Chondrocyte (in vitro differentiated cells): ENCODE results near the gene PAPOLB. TPM values are rescaled to one million over a fixed set of nuclear protein-coding genes. Genes with fewer than 3 reads are reported as not detected.

Experiments
- DNase-seq: peaks from one replicate; pipeline ENCODE4 v3.0.0; 2021; ENCODE audit warnings: mixed read lengths, low spot score
- H3K27ac Mint-ChIP-seq: one replicate; pipeline ENCODE4 v1.8.0; 2021; ENCODE audit warnings: mild to moderate bottlenecking, moderate library complexity, mixed read lengths; ENCODE audit not compliant: unreplicated experiment
- H3K27me3 Mint-ChIP-seq: 2 replicates; pipeline ENCODE4 v1.8.0; 2021; ENCODE audit warnings: low read depth, mixed read lengths
- H3K36me3 Mint-ChIP-seq: 2 replicates; pipeline ENCODE4 v1.8.0; 2021; ENCODE audit warnings: low read depth, mixed read lengths
- H3K4me1 Mint-ChIP-seq: 2 replicates; pipeline ENCODE4 v1.8.0; 2021; ENCODE audit warnings: low read depth, mild to moderate bottlenecking, mixed read lengths
- H3K4me3 Mint-ChIP-seq: one replicate; pipeline ENCODE4 v1.8.0; 2021; ENCODE audit warnings: mild to moderate bottlenecking, moderate library complexity, mixed read lengths; ENCODE audit not compliant: unreplicated experiment
- H3K9me3 Mint-ChIP-seq: 2 replicates; pipeline ENCODE4 v1.8.0; 2021; ENCODE audit warnings: low read depth, mixed read lengths
- total RNA-seq: library from RNA; stranded (reverse); gene quantifications from 3 replicates; pipeline ENCODE4 v1.2.1, GENCODE V29; 2021
- TF ChIP-seq, protein P1 (sequence below): fragments of 200-600 bp; sonication (generic); IDR thresholded peaks from 2 replicates; pipeline ENCODE4 v1.5.0; 2021; ENCODE audit warnings: antibody characterized with exemption, mild to moderate bottlenecking, moderate library complexity

The PAPOLB gene
- total RNA-seq, 1 donor from 2014 or later = 0.05 TPM

DNA sequence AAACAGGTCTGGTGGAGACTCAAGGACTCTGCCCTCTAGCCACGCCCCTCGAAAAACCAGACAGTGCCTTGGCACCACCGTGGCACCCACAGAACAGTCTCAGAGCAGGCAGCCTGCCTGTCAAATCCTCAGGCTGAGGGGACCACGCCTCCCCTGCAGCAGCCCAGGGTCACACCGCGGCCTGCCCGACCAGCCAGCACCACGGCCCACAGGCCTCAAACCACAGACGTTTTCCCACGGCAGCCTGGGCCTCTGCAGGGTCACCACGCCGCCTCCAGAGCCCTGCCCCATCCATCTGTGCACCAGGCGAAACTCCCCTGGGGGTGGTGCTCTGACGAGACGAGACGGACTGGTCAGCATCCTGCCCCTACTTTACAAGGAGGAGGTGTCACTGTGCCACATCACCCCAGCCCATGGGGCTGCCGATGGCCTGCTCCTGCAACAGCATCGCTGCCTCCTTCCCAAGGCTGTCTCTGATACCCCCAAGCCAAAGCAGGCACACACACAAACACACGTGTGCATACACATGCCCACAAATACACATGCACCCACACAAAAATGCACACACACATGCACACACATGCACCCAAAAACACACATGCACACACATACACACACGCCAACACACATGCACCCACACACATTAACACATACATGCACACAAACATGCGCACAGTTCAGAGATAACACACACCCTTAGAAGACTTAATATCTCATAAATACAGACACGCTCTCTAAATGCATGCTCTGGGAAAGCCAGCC is 24.6 kb downstream of the PAPOLB start:
- TF ChIP-seq, protein P1, sequence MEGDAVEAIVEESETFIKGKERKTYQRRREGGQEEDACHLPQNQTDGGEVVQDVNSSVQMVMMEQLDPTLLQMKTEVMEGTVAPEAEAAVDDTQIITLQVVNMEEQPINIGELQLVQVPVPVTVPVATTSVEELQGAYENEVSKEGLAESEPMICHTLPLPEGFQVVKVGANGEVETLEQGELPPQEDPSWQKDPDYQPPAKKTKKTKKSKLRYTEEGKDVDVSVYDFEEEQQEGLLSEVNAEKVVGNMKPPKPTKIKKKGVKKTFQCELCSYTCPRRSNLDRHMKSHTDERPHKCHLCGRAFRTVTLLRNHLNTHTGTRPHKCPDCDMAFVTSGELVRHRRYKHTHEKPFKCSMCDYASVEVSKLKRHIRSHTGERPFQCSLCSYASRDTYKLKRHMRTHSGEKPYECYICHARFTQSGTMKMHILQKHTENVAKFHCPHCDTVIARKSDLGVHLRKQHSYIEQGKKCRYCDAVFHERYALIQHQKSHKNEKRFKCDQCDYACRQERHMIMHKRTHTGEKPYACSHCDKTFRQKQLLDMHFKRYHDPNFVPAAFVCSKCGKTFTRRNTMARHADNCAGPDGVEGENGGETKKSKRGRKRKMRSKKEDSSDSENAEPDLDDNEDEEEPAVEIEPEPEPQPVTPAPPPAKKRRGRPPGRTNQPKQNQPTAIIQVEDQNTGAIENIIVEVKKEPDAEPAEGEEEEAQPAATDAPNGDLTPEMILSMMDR = no peak
- Mint-ChIP-seq H3K27ac (no peak overlapping the region), H3K4me1 (peaks cover 4% of the 10 kb centered on the region), H3K27me3 (peaks cover 3% of the 10 kb centered on the region), H3K36me3 (no peaks in the 10 kb centered on the region), H3K9me3 (no peaks in the 10 kb centered on the region), H3K4me3 (no peak overlapping the region)
- DNase-seq = peak; percentile 75

DNA sequence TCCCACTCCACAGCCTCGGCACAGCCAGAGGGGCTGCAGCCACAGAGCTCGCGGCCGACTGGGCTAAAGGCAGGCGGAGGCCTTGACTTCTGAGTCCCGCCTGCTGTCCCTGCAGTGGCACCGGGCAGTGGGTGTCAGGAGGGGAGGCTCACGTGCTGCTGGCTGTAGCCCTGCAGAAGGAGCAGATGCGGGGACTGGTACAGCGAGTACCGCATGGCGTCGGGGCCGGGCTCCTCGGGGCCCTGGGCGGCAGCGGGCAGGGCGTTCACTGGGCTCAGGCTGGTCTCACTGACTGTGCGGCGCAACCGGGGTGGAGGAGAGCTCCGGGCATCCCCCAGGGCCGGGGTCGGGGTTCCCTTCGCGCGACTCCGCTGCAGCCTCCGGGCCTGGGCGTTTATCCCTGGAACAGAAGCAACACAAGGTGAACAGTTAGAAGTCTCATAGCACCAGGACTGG is 25.6 kb downstream of the PAPOLB start:
- H3K4me3 Mint-ChIP-seq = no peak overlapping the region
- peaks cover 3% of the 10 kb centered on the region for H3K27me3 Mint-ChIP-seq
- no peak for DNase-seq
- no peak overlapping the region for H3K27ac Mint-ChIP-seq
- no peaks in the 10 kb centered on the region for H3K36me3 Mint-ChIP-seq
- TF ChIP-seq, protein P1 = no peak
- H3K9me3 Mint-ChIP-seq = no peaks in the 10 kb centered on the region
- peaks cover 4% of the 10 kb centered on the region for H3K4me1 Mint-ChIP-seq

DNA sequence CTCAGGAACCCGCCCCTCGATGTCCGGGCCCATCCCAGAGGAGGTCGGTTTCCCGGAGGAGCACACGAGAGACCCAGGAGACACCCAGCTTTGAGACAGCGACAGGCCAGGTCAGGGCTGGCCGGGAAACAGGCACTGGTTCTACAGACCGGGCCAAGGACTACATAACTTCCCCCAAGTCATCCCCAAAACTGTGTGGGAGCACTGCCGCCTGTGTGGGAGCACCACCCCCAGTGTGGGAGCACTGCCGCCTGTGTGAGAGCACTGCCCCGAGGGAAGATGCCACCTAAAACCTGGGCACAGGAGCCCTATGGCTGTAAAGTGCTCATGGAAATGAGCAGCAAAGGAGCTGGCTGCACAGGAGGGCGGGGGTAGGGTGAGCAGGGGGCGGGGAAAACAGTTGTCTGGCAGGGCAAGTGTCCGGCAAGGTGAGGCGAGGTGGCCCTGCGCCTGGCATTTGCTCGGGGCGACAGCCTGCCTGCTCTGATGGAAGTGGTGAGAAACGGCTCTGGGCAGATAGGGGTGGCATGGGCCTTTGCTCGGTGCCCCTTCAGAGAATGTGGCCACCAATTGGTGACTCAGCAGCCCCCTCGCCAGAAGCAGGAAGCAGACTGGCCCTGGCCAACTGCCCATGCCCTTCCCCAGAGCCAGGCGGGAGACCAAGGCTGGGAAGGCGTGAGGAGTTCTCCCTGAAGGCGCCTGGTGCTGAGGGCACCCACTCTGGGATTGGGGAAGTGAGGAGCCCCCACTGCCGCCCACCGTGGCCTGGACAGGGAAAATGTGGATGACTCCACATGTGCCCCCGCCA is 26.2 kb downstream of the PAPOLB start:
- no peak overlapping the region for H3K27ac Mint-ChIP-seq
- no peak for DNase-seq
- no peaks in the 10 kb centered on the region for H3K36me3 Mint-ChIP-seq
- H3K4me3 Mint-ChIP-seq = no peak overlapping the region
- H3K4me1 Mint-ChIP-seq = peaks cover 4% of the 10 kb centered on the region
- no peaks in the 10 kb centered on the region for H3K9me3 Mint-ChIP-seq
- H3K27me3 Mint-ChIP-seq = peaks cover 3% of the 10 kb centered on the region
- TF ChIP-seq, protein P1 = no peak

DNA sequence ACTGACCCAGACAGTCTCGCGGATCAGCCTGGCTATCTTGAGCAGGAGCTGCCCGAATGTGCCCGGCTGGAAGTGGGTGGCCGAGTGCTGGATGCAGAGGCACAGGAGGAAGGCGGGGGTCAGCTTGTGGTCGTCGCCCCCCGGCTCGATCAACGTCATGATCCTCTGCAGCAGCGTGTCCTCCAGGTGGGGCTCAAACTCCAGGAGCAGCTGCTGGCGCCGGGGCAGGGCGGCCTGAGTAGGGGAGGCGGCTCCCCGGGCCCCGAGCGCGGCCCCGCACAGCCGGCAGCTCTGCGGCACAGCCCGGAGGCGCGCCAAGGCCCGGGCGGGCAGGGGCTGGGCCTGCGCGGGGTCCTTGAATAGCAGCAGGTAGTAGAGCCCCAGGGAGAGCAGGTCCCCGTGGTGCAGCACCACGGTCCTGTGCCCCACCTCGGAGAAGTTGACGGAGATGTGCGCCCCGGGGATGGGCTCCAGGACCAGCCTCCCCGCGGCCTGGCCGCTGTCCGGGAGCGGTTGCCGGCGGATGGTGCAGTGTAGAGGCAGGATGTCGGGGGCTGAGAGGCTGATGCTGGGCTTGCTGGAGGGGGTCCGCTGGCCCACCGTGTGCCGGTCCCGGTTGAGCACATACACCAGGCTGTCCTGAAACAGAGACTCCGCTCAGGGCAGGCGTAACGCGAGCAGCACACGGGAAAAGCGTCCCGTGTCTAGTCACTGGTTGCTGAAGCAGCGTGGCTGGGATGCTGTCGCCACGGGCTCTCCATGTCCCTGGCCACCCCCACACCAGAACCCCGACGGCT is 27.0 kb downstream of the PAPOLB start:
- H3K4me3 Mint-ChIP-seq = no peak overlapping the region
- H3K36me3 Mint-ChIP-seq = no peaks in the 10 kb centered on the region
- no peak for DNase-seq
- H3K4me1 Mint-ChIP-seq = peaks cover 4% of the 10 kb centered on the region
- peaks cover 3% of the 10 kb centered on the region for H3K27me3 Mint-ChIP-seq
- TF ChIP-seq, protein P1 = no peak
- H3K9me3 Mint-ChIP-seq = no peaks in the 10 kb centered on the region
- no peak overlapping the region for H3K27ac Mint-ChIP-seq
